BLaER1 (cell line): ENCODE data around the gene ADGRD1.

Source experiments
- H3K27ac ChIP-seq: shearing (Covaris generic); formaldehyde crosslinking; 2 replicates; pipeline ENCODE4 v1.8.1; 2022
- H3K27me3 ChIP-seq: shearing (Covaris generic); formaldehyde crosslinking; 2 replicates; pipeline ENCODE4 v1.8.1; 2022
- H3K36me3 ChIP-seq: shearing (Covaris generic); formaldehyde crosslinking; 2 replicates; pipeline ENCODE4 v1.8.1; 2022
- H3K4me1 ChIP-seq: shearing (Covaris generic); formaldehyde crosslinking; 2 replicates; pipeline ENCODE4 v1.8.1; 2022
- H3K4me2 ChIP-seq: shearing (Covaris generic); formaldehyde crosslinking; 2 replicates; pipeline ENCODE4 v1.8.1; 2022
- H3K4me3 ChIP-seq: shearing (Covaris generic); formaldehyde crosslinking; 2 replicates; pipeline ENCODE4 v1.8.1; 2022
- H3K9ac ChIP-seq: shearing (Covaris generic); formaldehyde crosslinking; 2 replicates; pipeline ENCODE4 v1.8.1; 2022
- H3K9me3 ChIP-seq: shearing (Covaris generic); formaldehyde crosslinking; 2 replicates; pipeline ENCODE4 v1.8.1; 2022
- H4K20me1 ChIP-seq: shearing (Covaris generic); formaldehyde crosslinking; 2 replicates; pipeline ENCODE4 v1.8.1; 2022
- Cebpa-rat ChIP-seq: shearing (Covaris generic); IDR thresholded peaks from 2 replicates; pipeline ENCODE4 v1.8.1; 2022

The ADGRD1 gene

DNA sequence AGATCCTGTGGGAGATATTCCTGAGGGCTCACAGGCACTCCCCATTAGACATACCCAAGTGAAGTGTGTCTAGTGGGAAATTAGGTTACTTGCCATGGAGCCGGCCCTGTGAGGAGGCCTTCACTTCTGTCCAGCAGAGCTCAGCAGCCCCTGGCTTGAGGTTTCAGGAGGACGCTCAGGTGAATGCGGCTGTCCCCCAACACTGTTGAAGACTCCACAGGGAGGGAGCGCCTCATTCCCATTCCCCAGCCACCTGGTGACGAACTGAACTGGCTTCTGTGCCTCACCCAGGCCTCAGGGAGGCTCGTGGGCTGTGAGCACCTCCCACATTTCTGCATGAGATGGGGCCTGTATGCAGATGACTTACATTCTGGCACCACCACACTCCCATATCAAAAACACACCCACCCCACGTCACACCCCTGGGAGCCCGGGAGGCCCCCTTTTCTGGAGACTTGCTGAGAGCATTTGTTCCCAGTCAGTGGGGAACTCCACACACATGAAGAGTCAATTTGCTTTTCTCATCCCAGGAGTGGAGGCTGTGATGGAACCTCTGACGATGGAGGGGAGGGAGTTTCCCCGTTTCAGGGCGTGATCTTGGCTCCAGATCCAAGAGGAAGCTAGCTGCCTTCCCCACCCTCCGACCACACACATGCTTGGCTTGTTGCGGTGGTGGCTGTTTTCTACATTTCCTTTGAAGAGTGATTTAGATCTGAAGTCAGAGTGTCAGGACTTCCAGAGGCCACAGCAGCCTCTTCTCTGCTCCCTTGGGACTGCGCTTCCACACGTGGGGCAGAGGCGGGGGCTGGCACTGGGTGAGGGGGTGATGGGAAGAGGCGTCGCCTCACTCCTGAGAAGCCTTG, 120.7 kb downstream of the ADGRD1 start:
- H3K9me3 ChIP-seq, result peaks cover 13% of the 10 kb centered on the region
- peak overlapping the region; percentile 22; the same call in 1 of the 2 replicates for H3K9ac ChIP-seq
- H3K4me2 ChIP-seq, result peak overlapping the region; percentile 87
- H3K36me3 ChIP-seq, result peaks cover 13% of the 10 kb centered on the region; the same call in 1 of the 2 replicates
- H3K27me3 ChIP-seq, result no peaks in the 10 kb centered on the region
- H3K4me3 ChIP-seq, result no peak overlapping the region; the same call in 1 of the 2 replicates
- TF ChIP-seq Cebpa-rat, result no peak
- H3K4me1 ChIP-seq, result peaks cover 60% of the 10 kb centered on the region
- peak overlapping the region; percentile 60 for H3K27ac ChIP-seq
- H4K20me1 ChIP-seq, result peaks cover 4% of the 10 kb centered on the region; the same call in 1 of the 2 replicates

DNA sequence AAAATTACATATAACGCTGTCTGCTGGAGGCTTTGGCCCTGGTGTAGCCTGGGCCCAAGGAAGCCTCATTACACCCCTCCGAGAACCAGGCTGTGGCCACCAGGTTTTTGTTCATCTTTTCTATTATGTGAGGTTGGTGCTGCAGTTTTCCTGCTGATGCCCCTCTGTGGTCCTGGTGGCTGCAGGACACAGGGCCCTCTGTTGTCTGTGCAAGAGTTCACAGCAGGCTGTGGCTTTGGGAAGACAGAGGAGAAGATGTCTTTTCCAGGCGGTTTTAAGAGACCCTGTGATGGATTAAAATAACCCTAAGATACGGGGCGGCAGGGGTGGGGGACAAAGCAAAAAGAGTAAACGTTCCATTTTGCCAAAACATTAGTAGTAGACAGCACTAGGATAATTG, 121.5 kb downstream of the ADGRD1 start:
- H3K4me1 ChIP-seq, result peaks cover 60% of the 10 kb centered on the region
- peak overlapping the region; percentile 87 for H3K4me2 ChIP-seq
- H3K36me3 ChIP-seq, result peaks cover 13% of the 10 kb centered on the region; the same call in 1 of the 2 replicates
- peaks cover 4% of the 10 kb centered on the region; the same call in 1 of the 2 replicates for H4K20me1 ChIP-seq
- H3K4me3 ChIP-seq, result no peak overlapping the region
- no peak for TF ChIP-seq Cebpa-rat
- H3K27me3 ChIP-seq, result no peaks in the 10 kb centered on the region
- peak overlapping the region; percentile 22; the same call in 1 of the 2 replicates for H3K9ac ChIP-seq
- H3K9me3 ChIP-seq, result peaks cover 13% of the 10 kb centered on the region
- H3K27ac ChIP-seq, result peak overlapping the region; percentile 60; the same call in 1 of the 2 replicates

DNA sequence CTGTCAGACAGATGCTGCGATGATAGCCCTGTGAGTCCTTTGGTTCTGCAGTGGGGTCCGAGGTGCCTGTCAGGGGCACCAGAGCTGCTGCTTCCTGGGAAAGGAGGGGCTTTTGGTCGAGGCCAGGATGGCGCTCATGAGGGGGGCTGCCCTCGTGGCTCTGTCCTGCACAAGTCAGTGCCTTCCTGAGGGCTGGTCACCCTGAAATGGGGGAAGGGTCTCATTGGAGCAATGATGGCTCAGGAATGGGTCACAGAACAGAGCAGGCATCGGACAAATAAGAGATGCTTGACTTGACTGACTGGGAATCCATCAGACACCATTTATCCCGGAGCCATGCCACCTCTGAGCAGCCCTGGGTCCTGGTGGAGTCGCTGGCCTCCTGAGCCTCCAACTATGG, 121.9 kb downstream of the ADGRD1 start:
- H3K4me2 ChIP-seq, result peak overlapping the region; percentile 87
- peaks cover 4% of the 10 kb centered on the region; the same call in 1 of the 2 replicates for H4K20me1 ChIP-seq
- H3K4me1 ChIP-seq, result peaks cover 60% of the 10 kb centered on the region
- H3K9me3 ChIP-seq, result peaks cover 17% of the 10 kb centered on the region
- H3K27ac ChIP-seq, result peak overlapping the region; percentile 60; the same call in 1 of the 2 replicates
- H3K9ac ChIP-seq, result no peak overlapping the region
- H3K4me3 ChIP-seq, result no peak overlapping the region
- H3K36me3 ChIP-seq, result peaks cover 13% of the 10 kb centered on the region; the same call in 1 of the 2 replicates
- TF ChIP-seq Cebpa-rat, result no peak
- no peaks in the 10 kb centered on the region for H3K27me3 ChIP-seq

- Histone ChIP-seq H3K9ac (no peak overlapping the region), H3K4me1 (peaks cover 59% of the 10 kb centered on the region), H3K9me3 (peaks cover 15% of the 10 kb centered on the region), H3K4me3 (no peak overlapping the region), H4K20me1 (peaks cover 4% of the 10 kb centered on the region; the same call in 1 of the 2 replicates), H3K4me2 (peak overlapping the region; percentile 87), H3K36me3 (peaks cover 13% of the 10 kb centered on the region; the same call in 1 of the 2 replicates), H3K27ac (no peak overlapping the region), H3K27me3 (no peaks in the 10 kb centered on the region)
- TF ChIP-seq Cebpa-rat, result no peak
Measured at GRCh38 chr12:131076296-131076695, 122.6 kb downstream of the ADGRD1 start.

- peak overlapping the region; percentile 87; the same call in 1 of the 2 replicates for H3K4me2 ChIP-seq
Measured at GRCh38 chr12:131076791-131077747, 123.4 kb downstream of the ADGRD1 start.

GRCh38 chr12:131077931-131078391, 124.3 kb downstream of the ADGRD1 start:
- H3K36me3 ChIP-seq, result peaks cover 22% of the 10 kb centered on the region; the same call in 1 of the 2 replicates
- H3K9ac ChIP-seq, result no peak overlapping the region
- peaks cover 4% of the 10 kb centered on the region; the same call in 1 of the 2 replicates for H4K20me1 ChIP-seq
- no peak overlapping the region for H3K4me3 ChIP-seq
- no peak overlapping the region for H3K4me2 ChIP-seq
- H3K9me3 ChIP-seq, result peaks cover 20% of the 10 kb centered on the region
- peaks cover 56% of the 10 kb centered on the region for H3K4me1 ChIP-seq
- H3K27ac ChIP-seq, result no peak overlapping the region
- no peaks in the 10 kb centered on the region for H3K27me3 ChIP-seq
- TF ChIP-seq Cebpa-rat, result no peak

More at GRCh38 chr12:131076791-131077747, 123.4 kb downstream of the ADGRD1 start:
- Histone ChIP-seq H3K27me3 (no peaks in the 10 kb centered on the region), H3K4me1 (peaks cover 57% of the 10 kb centered on the region), H3K4me3 (no peak overlapping the region), H4K20me1 (peaks cover 4% of the 10 kb centered on the region; the same call in 1 of the 2 replicates), H3K9me3 (peaks cover 15% of the 10 kb centered on the region), H3K27ac (no peak overlapping the region), H3K9ac (no peak overlapping the region), H3K36me3 (peaks cover 13% of the 10 kb centered on the region; the same call in 1 of the 2 replicates)
- TF ChIP-seq Cebpa-rat, result no peak

DNA sequence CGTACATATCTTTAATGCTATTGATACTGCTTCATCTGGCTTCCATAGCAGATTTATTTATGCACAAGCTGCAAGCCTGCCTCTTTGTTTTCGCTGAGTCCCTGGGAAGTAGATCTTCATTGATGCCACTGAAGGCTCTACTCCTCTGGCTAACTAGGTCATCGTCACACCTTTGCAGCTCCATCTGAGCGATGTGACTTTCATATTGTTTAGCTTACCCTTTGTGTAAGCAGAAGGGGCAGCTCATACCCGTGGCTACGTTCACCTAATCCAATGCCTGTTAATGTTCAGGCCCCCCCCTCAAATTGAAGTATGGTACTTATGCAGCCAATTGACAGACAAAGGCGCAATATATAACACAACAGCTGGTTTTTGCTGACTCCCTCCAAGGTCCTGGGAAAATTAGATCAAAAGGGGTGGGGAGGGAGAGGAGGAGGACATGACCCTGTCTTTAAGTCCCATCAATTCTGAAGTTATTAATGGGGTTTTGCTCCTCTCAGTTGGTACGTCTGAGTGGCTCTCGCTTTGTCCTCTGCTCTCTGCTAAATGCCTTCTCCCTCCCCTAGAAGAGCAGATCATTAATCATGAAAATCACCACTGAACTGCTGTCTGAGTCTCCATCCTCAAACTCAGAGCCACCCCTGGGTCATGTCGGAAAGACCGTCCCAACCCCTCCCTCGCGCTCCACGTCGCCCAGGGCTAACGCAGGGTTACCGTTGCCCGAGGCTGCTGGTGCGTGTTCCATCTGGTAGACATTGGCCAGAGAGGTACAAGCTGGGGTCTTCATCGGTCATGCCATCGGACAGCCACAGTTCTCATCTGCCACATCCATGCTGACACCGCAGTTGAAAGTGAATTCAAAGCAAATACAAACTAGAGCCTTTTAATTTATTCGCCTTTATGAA, 128.8 kb downstream of the ADGRD1 start:
- no peaks in the 10 kb centered on the region for H3K27me3 ChIP-seq
- peaks cover 37% of the 10 kb centered on the region; the same call in 1 of the 2 replicates for H3K36me3 ChIP-seq
- H3K4me1 ChIP-seq, result peaks cover 28% of the 10 kb centered on the region
- H3K9me3 ChIP-seq, result peaks cover 12% of the 10 kb centered on the region; the same call in 1 of the 2 replicates
- no peak overlapping the region for H3K9ac ChIP-seq
- no peak overlapping the region for H3K4me3 ChIP-seq
- H3K4me2 ChIP-seq, result peak overlapping the region; percentile 31; the same call in 1 of the 2 replicates
- H4K20me1 ChIP-seq, result no peaks in the 10 kb centered on the region; the same call in 1 of the 2 replicates
- H3K27ac ChIP-seq, result no peak overlapping the region
- TF ChIP-seq Cebpa-rat, result no peak

GRCh38 chr12:131084341-131085011, 130.8 kb downstream of the ADGRD1 start:
- no peak overlapping the region for H3K4me2 ChIP-seq
- peaks cover 47% of the 10 kb centered on the region for H3K4me1 ChIP-seq
- H3K36me3 ChIP-seq, result peaks cover 37% of the 10 kb centered on the region; the same call in 1 of the 2 replicates
- H3K27ac ChIP-seq, result no peak overlapping the region
- no peak overlapping the region for H3K4me3 ChIP-seq
- no peak for TF ChIP-seq Cebpa-rat
- H3K9ac ChIP-seq, result no peak overlapping the region
- peaks cover 12% of the 10 kb centered on the region; the same call in 1 of the 2 replicates for H3K9me3 ChIP-seq
- H4K20me1 ChIP-seq, result no peaks in the 10 kb centered on the region; the same call in 1 of the 2 replicates
- H3K27me3 ChIP-seq, result peaks cover 3% of the 10 kb centered on the region; the same call in 1 of the 2 replicates
